AG04450 (cell line): Measurements from ENCODE around the gene ACSF3. TPM values are rescaled to one million over a fixed set of nuclear protein-coding genes. Genes with fewer than 3 reads are reported as not detected.

Experiments used
- CTCF ChIA-PET: fragments of 300-600, 350-600 bp; formaldehyde crosslinking; extraction: SDS; loops from one replicate; lab custom pipeline; 2022; ENCODE audit warnings: antibody characterized with exemption, inconsistent platforms; lab: Charles Lee
- POLR2A ChIA-PET: fragments of 350-600 bp; formaldehyde crosslinking; extraction: SDS; loops from one replicate; lab custom pipeline; 2021; ENCODE audit warnings: antibody characterized with exemption, inconsistent platforms; lab: Yijun Ruan, JAX
- DNase-seq: peaks from one replicate; pipeline ENCODE4 v3.0.0-alpha.2; 2011; ENCODE audit warnings: low read depth, low spot score
- H3K27ac ChIP-seq: one replicate; pipeline ENCODE4 v1.5.1; 2012; ENCODE audit warnings: low read depth, low read length, control low read depth
- H3K27me3 ChIP-seq: one replicate; pipeline ENCODE4 v1.6.0; 2012; ENCODE audit warnings: low read length; ENCODE audit not compliant: control insufficient read depth, insufficient read depth
- H3K4me3 ChIP-seq: 2 replicates; pipeline ENCODE4 v1.5.1; 2011; ENCODE audit warnings: mild to moderate bottlenecking, low read depth, low read length, control low read depth
- H3K9me3 ChIP-seq: 2 replicates; pipeline ENCODE4 v1.5.1; 2012; ENCODE audit warnings: low read length; ENCODE audit not compliant: control insufficient read depth, insufficient read depth
- CTCF ChIP-seq: IDR thresholded peaks from 2 replicates; pipeline ENCODE4 v1.5.1; 2011; ENCODE audit warnings: low read depth, low read length, control low read depth, inconsistent platforms
- polyA plus RNA-seq: library from polyadenylated mRNA; depleted of rRNA; stranded (reverse); fragments of >200 nt; gene quantifications from 2 replicates; pipeline ENCODE4 v1.2.3, GENCODE V29; 2011

Gene ACSF3
- polyA plus RNA-seq, 1 experiment: 11.2 TPM

DNA sequence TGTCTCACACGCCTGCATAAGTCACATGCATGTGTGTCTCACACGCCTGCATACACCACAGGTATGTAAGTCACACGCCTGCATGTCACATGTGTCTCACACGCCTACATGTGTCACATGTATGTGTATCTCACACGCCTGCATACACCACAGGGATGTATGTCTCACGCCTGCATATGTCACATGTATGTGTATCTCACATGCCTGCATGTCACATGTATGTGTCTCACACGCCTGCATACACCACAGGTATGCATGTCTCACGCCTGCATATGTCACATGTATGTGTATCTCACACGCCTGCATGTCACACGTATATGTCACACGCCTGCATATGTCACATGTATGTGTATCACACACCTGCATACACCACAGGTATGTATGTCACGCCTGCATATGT, 64.1 kb downstream of the ACSF3 start:
- ChIA-PET POLR2A (no interaction called here), CTCF (no interaction called here)
- Histone ChIP-seq H3K27ac (no peak overlapping the region), H3K27me3 (peaks cover 3% of the 10 kb centered on the region), H3K9me3 (peaks cover 44% of the 10 kb centered on the region), H3K4me3 (no peak overlapping the region)
- DNase-seq: no peak
- TF ChIP-seq CTCF: no peak

DNA sequence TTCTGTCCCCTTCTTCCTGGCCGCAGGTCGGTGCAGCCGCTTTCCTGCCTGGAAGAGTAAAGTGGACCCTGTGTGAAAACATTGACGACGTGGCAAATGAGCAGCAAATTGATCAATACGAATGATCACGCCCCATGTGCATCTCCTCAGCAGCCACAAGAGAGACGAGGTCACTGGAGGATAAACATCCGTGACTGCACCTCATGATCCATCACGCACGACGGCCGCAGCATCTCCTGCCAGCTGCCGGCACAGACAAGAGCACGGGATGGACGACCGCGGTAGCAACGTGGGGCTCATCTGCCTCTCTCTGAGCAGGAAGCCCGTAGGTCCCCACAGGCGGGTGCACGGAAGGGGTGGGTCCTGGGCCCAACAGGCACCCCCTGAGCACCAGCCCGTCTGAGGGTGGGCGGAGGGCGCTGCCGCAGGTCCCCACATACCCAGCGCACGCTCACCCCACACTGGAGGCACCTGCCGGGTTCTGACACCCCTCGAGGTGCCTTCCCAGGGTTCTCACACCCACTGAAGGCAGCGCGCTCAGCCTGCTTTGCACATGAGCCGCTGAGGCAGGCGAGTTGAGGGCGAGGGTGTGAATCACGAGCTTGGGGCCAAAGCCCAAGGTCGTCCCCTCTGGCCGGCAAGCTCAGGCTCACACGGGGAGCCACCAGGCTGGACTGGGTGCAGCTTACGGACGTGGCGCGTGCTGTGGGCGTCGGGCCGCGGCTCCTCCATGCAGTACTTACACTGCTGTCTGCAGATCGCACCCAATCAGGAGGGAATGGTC, 65.6 kb downstream of the ACSF3 start:
- Histone ChIP-seq H3K27me3 (peaks cover 6% of the 10 kb centered on the region), H3K27ac (no peak overlapping the region), H3K4me3 (no peak overlapping the region), H3K9me3 (peaks cover 40% of the 10 kb centered on the region)
- CTCF ChIA-PET: no interaction called here
- DNase-seq: no peak
- POLR2A ChIA-PET: interaction anchor here (0.6 kb wide), 1 partner anchor 522 kb away, joined by 3 read pairs; no protein-coding TSS in a partner anchor
- TF ChIP-seq CTCF: no peak

- Histone ChIP-seq H3K4me3 (no peak overlapping the region), H3K27me3 (peaks cover 10% of the 10 kb centered on the region), H3K27ac (no peak overlapping the region), H3K9me3 (peaks cover 40% of the 10 kb centered on the region)
- no peak for DNase-seq
- no peak for TF ChIP-seq CTCF
- POLR2A ChIA-PET: interaction anchor here (0.6 kb wide), 1 partner anchor 523 kb away, joined by 3 read pairs; no protein-coding TSS in a partner anchor
- CTCF ChIA-PET: no interaction called here
Measured at GRCh38 chr16:89159850-89160354, 66.2 kb downstream of the ACSF3 start.

DNA sequence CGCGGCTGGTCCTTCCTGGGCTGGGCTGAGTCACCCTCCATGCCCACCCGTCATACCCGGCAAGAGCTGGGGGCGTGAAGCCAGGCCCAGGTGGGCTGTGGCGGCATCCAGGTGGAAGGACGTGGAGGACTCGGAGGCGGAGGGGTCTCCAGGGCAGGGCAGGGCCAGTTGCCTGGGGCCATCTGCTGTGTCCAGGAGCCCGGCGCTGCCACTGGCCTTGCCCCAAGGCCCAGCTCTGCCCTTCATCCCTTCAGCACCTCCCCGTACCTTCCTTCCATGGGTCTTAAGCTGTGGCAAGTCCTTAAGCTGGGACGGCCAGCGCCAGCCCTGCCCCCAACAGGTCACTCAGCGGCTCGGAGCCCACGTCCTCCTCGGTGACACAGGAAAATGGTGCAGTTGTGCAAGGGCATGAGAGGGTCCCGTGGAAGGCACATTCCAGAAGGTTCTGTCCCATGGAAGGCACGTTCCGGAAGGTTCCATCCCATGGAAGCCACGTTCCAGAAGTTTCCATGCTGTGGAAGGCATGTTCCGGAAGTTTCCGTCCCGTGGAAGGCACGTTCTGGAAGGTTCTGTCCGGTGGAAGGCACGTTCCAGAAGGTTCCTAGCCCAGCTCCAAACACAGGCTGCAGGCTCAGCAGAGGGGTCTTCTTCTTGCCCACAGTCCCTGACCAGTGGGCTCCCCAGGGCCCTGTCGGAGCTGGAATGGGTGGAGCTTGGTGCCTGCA, 67.5 kb downstream of the ACSF3 start:
- DNase-seq: no peak
- Histone ChIP-seq H3K27me3 (peaks cover 14% of the 10 kb centered on the region), H3K9me3 (peaks cover 40% of the 10 kb centered on the region), H3K4me3 (no peak overlapping the region), H3K27ac (no peak overlapping the region)
- CTCF ChIA-PET: interaction anchor here (0.6 kb wide), 1 partner anchor 22 kb away, joined by 5 read pairs; no protein-coding TSS in a partner anchor
- no peak for TF ChIP-seq CTCF
- POLR2A ChIA-PET: interaction anchor here (0.6 kb wide), 1 partner anchor 41 kb away, joined by 3 read pairs; no protein-coding TSS in a partner anchor
